ENCODE data around the gene PDXDC1.
"Not testable (repeated sequence)": the region's sequence is repeated elsewhere in the genome, so short reads cannot be mapped to it uniquely, and the experiment has no call there.

Gene PDXDC1

GRCh38 chr16:14975418-14976194 is 780 bp downstream of the PDXDC1 start:
- DNase-seq, result peak; percentile 32 to 59

- peak in 1 of 2 experiments; percentile 13 for DNase-seq
These were observed 2.3 kb downstream of the PDXDC1 start for GRCh38 chr16:14976971-14977736.

- peak in 1 of 2 experiments; percentile 6 for DNase-seq
These were observed 3.5 kb downstream of the PDXDC1 start for GRCh38 chr16:14978281-14978680.

- DNase-seq, result not testable (repeated sequence)
These were observed 4.1 kb downstream of the PDXDC1 start for GRCh38 chr16:14978908-14979307.

- DNase-seq, result peak in 1 of 2 experiments; percentile 43
These were observed 6.4 kb downstream of the PDXDC1 start for GRCh38 chr16:14981234-14981633.

GRCh38 chr16:14982521-14982920 is 7.7 kb downstream of the PDXDC1 start:
- peak in 1 of 2 experiments; percentile 17 for DNase-seq

- not testable (repeated sequence) for DNase-seq
These were observed 13.3 kb downstream of the PDXDC1 start for GRCh38 chr16:14988092-14988491.

- DNase-seq, result not testable (repeated sequence)
These were observed 13.9 kb downstream of the PDXDC1 start for GRCh38 chr16:14988661-14989191.

- not testable (repeated sequence) for DNase-seq
These were observed 14.8 kb downstream of the PDXDC1 start for GRCh38 chr16:14989291-14990281.

- DNase-seq, result not testable (repeated sequence)
These were observed 18.7 kb downstream of the PDXDC1 start for GRCh38 chr16:14993277-14994151.

- DNase-seq, result not testable (repeated sequence)
These were observed 21.9 kb downstream of the PDXDC1 start for GRCh38 chr16:14996702-14997101.

GRCh38 chr16:14998300-14998699 is 23.5 kb downstream of the PDXDC1 start:
- DNase-seq, result not testable (repeated sequence)

GRCh38 chr16:14999845-15000244 is 25.0 kb downstream of the PDXDC1 start:
- DNase-seq, result not testable (repeated sequence)

GRCh38 chr16:15002448-15002847 is 27.6 kb downstream of the PDXDC1 start:
- not testable (repeated sequence) for DNase-seq

- not testable (repeated sequence) for DNase-seq
These were observed 30.7 kb downstream of the PDXDC1 start for GRCh38 chr16:15005357-15006132.

GRCh38 chr16:15008647-15009046 is 33.8 kb downstream of the PDXDC1 start:
- not testable (repeated sequence) for DNase-seq

GRCh38 chr16:15012941-15013340 is 38.1 kb downstream of the PDXDC1 start:
- not testable (repeated sequence) for DNase-seq

- DNase-seq, result not testable (repeated sequence)
These were observed 40.8 kb downstream of the PDXDC1 start for GRCh38 chr16:15015671-15016070.

- DNase-seq, result not testable (repeated sequence)
These were observed 41.5 kb downstream of the PDXDC1 start for GRCh38 chr16:15016354-15016753.

GRCh38 chr16:15016951-15017580 is 42.2 kb downstream of the PDXDC1 start:
- not testable (repeated sequence) for DNase-seq
